SK-N-MC (cell line): ENCODE measurements around the gene SLCO3A1.

ENCODE experiments used
- EZH2 ChIP-seq: fragments of 200-600 bp; sonication (generic); IDR thresholded peaks from one replicate; pipeline ENCODE4 v1.6.1; 2017; ENCODE audit warnings: antibody characterized with exemption
- FOXP2 ChIP-seq: optimal IDR thresholded peaks from 2 replicates; pipeline ENCODE3; 2011; ENCODE audit warnings: mild to moderate bottlenecking, moderate library complexity; ENCODE audit not compliant: insufficient read depth; ENCODE audit errors: extremely low read length, control extremely low read depth
- POLR2AphosphoS5 ChIP-seq: IDR thresholded peaks from 2 replicates; pipeline ENCODE4 v1.6.1; 2012; ENCODE audit warnings: mild to moderate bottlenecking, low read depth, low read length, borderline replicate concordance

- TF ChIP-seq POLR2AphosphoS5: no peak
- TF ChIP-seq EZH2: no peak
- no peak for TF ChIP-seq FOXP2
Measured at GRCh38 chr15:91853511-91853947, at the start of gene SLCO3A1.
